Hepatocyte (in vitro differentiated cells): Measurements from ENCODE around the gene TEX26. TPM values are rescaled to one million over a fixed set of nuclear protein-coding genes. Genes with fewer than 3 reads are reported as not detected.

ENCODE experiments used
- DNase-seq: peaks from one replicate; pipeline ENCODE4 v3.0.0-alpha.2; 2016; ENCODE audit warnings: low spot score
- H2AFZ ChIP-seq: fragments of 200-600 bp; sonication (generic); 2 replicates; pipeline ENCODE4 v1.6.0; 2016; ENCODE audit warnings: antibody characterized with exemption, mild to moderate bottlenecking
- H3K27ac ChIP-seq: fragments of 200-600 bp; sonication (generic); 2 replicates; pipeline ENCODE4 v1.5.1; 2016; ENCODE audit warnings: mild to moderate bottlenecking
- H3K27me3 ChIP-seq: fragments of 200-600 bp; sonication (generic); 2 replicates; pipeline ENCODE4 v1.6.1; 2016
- H3K36me3 ChIP-seq: fragments of 200-600 bp; sonication (generic); replicated peaks from 2 replicates; pipeline ENCODE4 v1.5.1; 2016; ENCODE audit warnings: low read depth; ENCODE audit not compliant: insufficient read depth
- H3K4me1 ChIP-seq: fragments of 200-600 bp; sonication (generic); 2 replicates; pipeline ENCODE4 v1.5.1; 2016; ENCODE audit warnings: mild to moderate bottlenecking, moderate library complexity; ENCODE audit not compliant: insufficient read depth
- H3K4me2 ChIP-seq: fragments of 200-600 bp; sonication (generic); 2 replicates; pipeline ENCODE4 v1.6.0; 2016
- H3K4me3 ChIP-seq: fragments of 200-600 bp; sonication (generic); 2 replicates; pipeline ENCODE4 v1.5.1; 2016; ENCODE audit warnings: mild to moderate bottlenecking
- H3K79me2 ChIP-seq: fragments of 200-600 bp; sonication (generic); 2 replicates; pipeline ENCODE4 v1.6.0; 2017; ENCODE audit warnings: mild to moderate bottlenecking
- H3K9me2 ChIP-seq: fragments of 200-600 bp; sonication (generic); replicated peaks from 2 replicates; pipeline ENCODE4 v1.6.0; 2017; ENCODE audit warnings: mild to moderate bottlenecking; ENCODE audit not compliant: insufficient read depth
- H3K9me3 ChIP-seq: fragments of 200-600 bp; sonication (generic); 2 replicates; pipeline ENCODE4 v1.5.1; 2016; ENCODE audit warnings: low read depth, mild to moderate bottlenecking
- H4K20me1 ChIP-seq: fragments of 200-600 bp; sonication (generic); 2 replicates; pipeline ENCODE4 v1.6.0; 2016; ENCODE audit warnings: mild to moderate bottlenecking; ENCODE audit not compliant: insufficient read depth, poor library complexity, severe bottlenecking
- EZH2 ChIP-seq: fragments of 200-600 bp; sonication (generic); IDR thresholded peaks from 2 replicates; pipeline ENCODE4 v1.6.1; 2016; ENCODE audit warnings: antibody characterized with exemption, mild to moderate bottlenecking, borderline replicate concordance
- EZH2phosphoT487 ChIP-seq: fragments of 200-600 bp; sonication (generic); IDR thresholded peaks from one replicate; pipeline ENCODE4 v1.6.1; 2018; ENCODE audit warnings: antibody characterized with exemption, mild to moderate bottlenecking, low read depth, moderate library complexity; ENCODE audit not compliant: unreplicated experiment, severe bottlenecking
- WGBS: methylation state at CpG from one replicate; pipeline ENCODE4 v1.1.6; 2016; ENCODE audit warnings: low lambda C conversion rate; ENCODE audit errors: missing lambda C conversion rate; 5-methylcytosine and 5-hydroxymethylcytosine counted together
- polyA plus RNA-seq: library from polyadenylated mRNA; unstranded; fragments of >200 nt; fragmentation: Nextera tagmentation; extraction: Ambion mirVana; gene quantifications from 2 replicates; pipeline ENCODE4 v1.2.1, GENCODE V29; 2016
- total RNA-seq: library from RNA; depleted of rRNA; stranded (reverse); fragments of >200 nt; gene quantifications from 2 replicates; pipeline ENCODE4 v1.2.3, GENCODE V29; 2014
- TF ChIP-seq, protein P1 (sequence below): fragments of 200-600 bp; sonication (generic); IDR thresholded peaks from 2 replicates; pipeline ENCODE4 v1.5.1; 2016; ENCODE audit warnings: antibody characterized with exemption, mild to moderate bottlenecking; ENCODE audit not compliant: poor library complexity

TEX26 gene
- total and polyA plus RNA-seq, 2 experiments from 2014 or later: 0.57 to 1.1 TPM

DNA sequence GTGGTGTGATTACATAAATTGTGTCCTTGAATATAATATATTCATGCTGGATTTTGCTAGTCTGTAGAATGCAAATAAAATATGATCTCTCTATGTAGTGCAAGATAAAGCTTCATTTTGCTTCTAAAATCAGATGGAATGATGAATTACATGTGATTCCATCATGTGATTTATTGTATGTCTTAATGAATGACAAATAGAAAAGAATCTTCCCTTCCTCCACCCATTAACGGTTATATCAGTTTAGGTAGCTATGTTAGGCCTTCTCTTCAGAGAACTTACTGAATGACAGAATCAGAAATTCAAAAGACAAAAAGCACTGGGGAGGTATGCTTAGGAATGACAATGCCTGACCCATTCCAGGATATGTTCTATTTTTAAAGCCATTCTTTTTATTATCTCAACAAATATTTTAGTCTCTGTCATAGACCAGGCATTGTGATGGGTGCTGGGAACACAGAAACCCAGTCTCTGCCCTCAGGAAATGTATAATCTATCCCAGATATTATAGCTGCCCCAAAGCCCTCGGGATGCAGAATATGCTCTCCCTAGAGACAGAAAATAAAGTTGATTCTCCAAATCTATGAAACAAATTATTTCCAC lies 90.6 kb downstream of the TEX26 start:
- no peaks in the 10 kb centered on the region for H4K20me1 ChIP-seq
- H3K27me3 ChIP-seq: no peaks in the 10 kb centered on the region
- no peak overlapping the region for H3K27ac ChIP-seq

More for the DNA sequence above, 90.6 kb downstream of the TEX26 start:
- Histone ChIP-seq H3K36me3 (no peaks in the 10 kb centered on the region), H3K79me2 (no peaks in the 10 kb centered on the region), H3K9me3 (no peaks in the 10 kb centered on the region), H3K4me2 (no peak overlapping the region), H3K4me3 (no peak overlapping the region), H2AFZ (no peak overlapping the region), H3K4me1 (no peaks in the 10 kb centered on the region), H3K9me2 (no peaks in the 10 kb centered on the region)
- TF ChIP-seq EZH2phosphoT487 (no peak), EZH2 (no peak)
- TF ChIP-seq, protein P1, sequence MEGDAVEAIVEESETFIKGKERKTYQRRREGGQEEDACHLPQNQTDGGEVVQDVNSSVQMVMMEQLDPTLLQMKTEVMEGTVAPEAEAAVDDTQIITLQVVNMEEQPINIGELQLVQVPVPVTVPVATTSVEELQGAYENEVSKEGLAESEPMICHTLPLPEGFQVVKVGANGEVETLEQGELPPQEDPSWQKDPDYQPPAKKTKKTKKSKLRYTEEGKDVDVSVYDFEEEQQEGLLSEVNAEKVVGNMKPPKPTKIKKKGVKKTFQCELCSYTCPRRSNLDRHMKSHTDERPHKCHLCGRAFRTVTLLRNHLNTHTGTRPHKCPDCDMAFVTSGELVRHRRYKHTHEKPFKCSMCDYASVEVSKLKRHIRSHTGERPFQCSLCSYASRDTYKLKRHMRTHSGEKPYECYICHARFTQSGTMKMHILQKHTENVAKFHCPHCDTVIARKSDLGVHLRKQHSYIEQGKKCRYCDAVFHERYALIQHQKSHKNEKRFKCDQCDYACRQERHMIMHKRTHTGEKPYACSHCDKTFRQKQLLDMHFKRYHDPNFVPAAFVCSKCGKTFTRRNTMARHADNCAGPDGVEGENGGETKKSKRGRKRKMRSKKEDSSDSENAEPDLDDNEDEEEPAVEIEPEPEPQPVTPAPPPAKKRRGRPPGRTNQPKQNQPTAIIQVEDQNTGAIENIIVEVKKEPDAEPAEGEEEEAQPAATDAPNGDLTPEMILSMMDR: no peak
- WGBS: 57% methylated on average over 2 of the region's 2 CpGs
- DNase-seq: no peak

Other genes starting within 250 kb of the TEX26 start
- gene ALOX5AP, start 197.1 kb upstream of the TEX26 start, total RNA-seq: 3.3 and 7.5 TPM in 2 replicates
- 10.1 and 17.2 TPM in 2 replicates for gene ALOX5AP, start 197.1 kb upstream of the TEX26 start, polyA plus RNA-seq
- gene MEDAG, start 26.4 kb upstream of the TEX26 start, total RNA-seq: 0.03 TPM in 1 of 2 replicates, not detected in the other
- gene MEDAG, start 26.4 kb upstream of the TEX26 start, polyA plus RNA-seq: 0.28 and 0.30 TPM in 2 replicates
- gene HSPH1, start 229.2 kb downstream of the TEX26 start, total RNA-seq: 74.2 and 80.9 TPM in 2 replicates
- 50.6 and 64.1 TPM in 2 replicates for gene HSPH1, start 229.2 kb downstream of the TEX26 start, polyA plus RNA-seq